HCT116 (cell line): Measurements from ENCODE around the gene ACTN4. TPM values are rescaled to one million over a fixed set of nuclear protein-coding genes. Genes with fewer than 3 reads are reported as not detected.

Experiments used
- ATAC-seq: fragments of 200-7000 bp; cut with Tn5 transposase; 2 replicates; pipeline ENCODE4 v1.9.1; 2020; ENCODE audit warnings: mild to moderate bottlenecking, moderate library complexity
- BruUV-seq: library from RNA; stranded (reverse); fragments of 400-500 nt; replicated peaks from 2 replicates; lab custom pipeline; 2021; lab: Mats Ljungman, UMichigan
- CTCF ChIA-PET: fragments of 300-600 bp; sonication (Branson Sonifier 250); formaldehyde crosslinking; loops from one replicate; lab custom pipeline; 2021; ENCODE audit warnings: antibody characterized with exemption; lab: Charles Lee
- POLR2A ChIA-PET: fragments of 300-600, 350-600 bp; sonication (Branson Sonifier 250); formaldehyde crosslinking; loops from one replicate; lab custom pipeline; 2021; ENCODE audit warnings: antibody characterized with exemption; lab: Charles Lee
- RAD21 ChIA-PET, 2 experiments: fragments of 300-600 bp; sonication (Branson Sonifier 250); formaldehyde crosslinking; loops; one replicate each; lab custom pipeline; 2023; ENCODE audit warnings: low total read pairs in 2 of 2; ENCODE audit not compliant: uncharacterized antibody in 2 of 2, unreplicated experiment in 2 of 2, low non-redundant PET in 1 of 2; lab: Charles Lee
- DNase-seq: peaks from one replicate; pipeline ENCODE4 v3.0.0-alpha.2; 2010; ENCODE audit warnings: low read depth, low spot score
- H2AFZ ChIP-seq: fragments of 200-600 bp; shearing (Covaris generic), sonication (generic); 2 replicates; pipeline ENCODE4 v1.6.1; 2017; ENCODE audit warnings: low read depth, mixed run types, mixed read lengths, antibody characterized with exemption, low read length; ENCODE audit not compliant: poor library complexity, severe bottlenecking
- H3K27ac ChIP-seq: 2 replicates; pipeline ENCODE4 v1.5.1; 2012; ENCODE audit warnings: low read depth, low read length
- H3K27me3 ChIP-seq: fragments of 200-600 bp; sonication (generic); 2 replicates; pipeline ENCODE4 v1.6.1; 2016; ENCODE audit warnings: mixed run types, low read length, mixed read lengths; ENCODE audit not compliant: insufficient read depth
- H3K36me3 ChIP-seq, 2 experiments: fragments of 200-500 bp in 1 of 2; fragments of 200-600 bp in 1 of 2; sonication (Bioruptor generic) in 1 of 2; sonication (generic) in 1 of 2; 2 replicates each; pipeline versions ENCODE4 v1.5.1 to v1.6.1; 2014 to 2016; ENCODE audit warnings: low read length in 2 of 2, inconsistent platforms in 1 of 2, mixed read lengths in 1 of 2, mixed run types in 1 of 2; ENCODE audit not compliant: insufficient read depth in 2 of 2, control insufficient read depth in 1 of 2
- H3K4me1 ChIP-seq, 2 experiments: fragments of 200-600 bp in 1 of 2; sonication (generic) in 1 of 2; 2 replicates each; pipeline versions ENCODE4 v1.5.1 to v1.6.1; 2012 to 2017; ENCODE audit warnings: low read length in 2 of 2, inconsistent platforms in 1 of 2, mild to moderate bottlenecking in 1 of 2, mixed read lengths in 1 of 2, mixed run types in 1 of 2, moderate library complexity in 1 of 2; ENCODE audit not compliant: insufficient read depth in 2 of 2, control insufficient read depth in 1 of 2
- H3K4me2 ChIP-seq: fragments of 200-600 bp; sonication (generic); 2 replicates; pipeline ENCODE4 v1.6.1; 2017; ENCODE audit warnings: mixed run types, low read length, mixed read lengths
- H3K4me3 ChIP-seq, 2 experiments: fragments of 200-600 bp in 1 of 2; sonication (generic) in 1 of 2; replicated peaks in 1 of 2; 2 replicates each; pipeline ENCODE4 v1.5.1; 2011 to 2016; ENCODE audit warnings: low read length in 2 of 2, control low read depth in 1 of 2, low read depth in 1 of 2, mild to moderate bottlenecking in 1 of 2, mixed read lengths in 1 of 2, mixed run types in 1 of 2
- H3K79me2 ChIP-seq: fragments of 200-600 bp; sonication (generic); 2 replicates; pipeline ENCODE4 v1.6.1; 2017; ENCODE audit warnings: mild to moderate bottlenecking, mixed run types, low read length, moderate library complexity, mixed read lengths; ENCODE audit not compliant: insufficient read depth
- H3K9ac ChIP-seq: fragments of 200-600 bp; sonication (generic); 2 replicates; pipeline ENCODE4 v1.6.1; 2016; ENCODE audit warnings: low read length, mixed read lengths
- H3K9me2 ChIP-seq: fragments of 200-600 bp; sonication (generic), shearing (Covaris generic); 2 replicates; pipeline ENCODE4 v1.6.1; 2017; ENCODE audit warnings: mixed run types, mild to moderate bottlenecking, moderate library complexity; ENCODE audit not compliant: insufficient read depth
- H3K9me3 ChIP-seq, 2 experiments: fragments of 200-500 bp in 1 of 2; fragments of 200-600 bp in 1 of 2; sonication (Bioruptor generic) in 1 of 2; sonication (generic) in 1 of 2; 2 replicates each; pipeline ENCODE4 v1.6.1; 2014 to 2017; ENCODE audit warnings: low read length in 2 of 2, mixed read lengths in 2 of 2, inconsistent platforms in 1 of 2, low read depth in 1 of 2, mild to moderate bottlenecking in 1 of 2, mixed run types in 1 of 2, moderate library complexity in 1 of 2; ENCODE audit not compliant: control insufficient read depth in 1 of 2, insufficient read depth in 1 of 2
- H4K20me1 ChIP-seq: fragments of 200-600 bp; sonication (generic), shearing (Covaris generic); 2 replicates; pipeline ENCODE4 v1.6.1; 2017; ENCODE audit warnings: mixed run types, mild to moderate bottlenecking, moderate library complexity; ENCODE audit not compliant: insufficient read depth
- ATF3 ChIP-seq: IDR thresholded peaks from 2 replicates; pipeline ENCODE4 v1.6.1; 2012
- CBX3 ChIP-seq: IDR thresholded peaks from 2 replicates; pipeline ENCODE4 v1.6.1; 2012; ENCODE audit warnings: low read depth
- CEBPB ChIP-seq: IDR thresholded peaks from 2 replicates; pipeline ENCODE4 v1.6.1; 2012; ENCODE audit warnings: low read depth
- ELF1 ChIP-seq: IDR thresholded peaks from 2 replicates; pipeline ENCODE4 v1.6.1; 2012; ENCODE audit warnings: low read depth, borderline replicate concordance
- EZH2 ChIP-seq: fragments of 200-600 bp; sonication (generic); IDR thresholded peaks from 2 replicates; pipeline ENCODE4 v1.6.1; 2017; ENCODE audit warnings: antibody characterized with exemption, mixed run types
- EZH2phosphoT487 ChIP-seq: fragments of 200-600 bp; IDR thresholded peaks from 2 replicates; pipeline ENCODE4 v1.6.1; 2018; ENCODE audit warnings: antibody characterized with exemption, borderline replicate concordance
- FOSL1 ChIP-seq: IDR thresholded peaks from 2 replicates; pipeline ENCODE4 v1.6.1; 2012; ENCODE audit warnings: low read depth
- JUND ChIP-seq: IDR thresholded peaks from 2 replicates; pipeline ENCODE4 v1.6.1; 2012
- MAX ChIP-seq: IDR thresholded peaks from 2 replicates; pipeline ENCODE4 v1.6.1; 2012
- POLR2A ChIP-seq: IDR thresholded peaks from 2 replicates; pipeline ENCODE4 v1.7.0; 2011; ENCODE audit warnings: borderline replicate concordance; ENCODE audit not compliant: insufficient read depth, insufficient read length; ENCODE audit errors: extremely low read depth
- POLR2AphosphoS5 ChIP-seq: IDR thresholded peaks from 2 replicates; pipeline ENCODE4 v1.6.1; 2011; ENCODE audit warnings: mild to moderate bottlenecking, low read depth, low read length, moderate library complexity
- REST ChIP-seq: IDR thresholded peaks from 2 replicates; pipeline ENCODE4 v1.6.1; 2012; ENCODE audit warnings: low read depth
- SIN3A ChIP-seq: IDR thresholded peaks from 2 replicates; pipeline ENCODE4 v1.6.1; 2012; ENCODE audit warnings: low read depth
- SP1 ChIP-seq: IDR thresholded peaks from 2 replicates; pipeline ENCODE4 v1.6.1; 2012; ENCODE audit warnings: low read depth
- SRF ChIP-seq: IDR thresholded peaks from 2 replicates; pipeline ENCODE4 v1.6.1; 2012; ENCODE audit warnings: low read depth
- TCF7L2 ChIP-seq: IDR thresholded peaks from 2 replicates; pipeline ENCODE4 v1.7.0; 2011; ENCODE audit warnings: borderline replicate concordance, inconsistent platforms; ENCODE audit not compliant: insufficient read depth, insufficient read length; ENCODE audit errors: extremely low read depth
- YY1 ChIP-seq: IDR thresholded peaks from 2 replicates; pipeline ENCODE4 v1.6.1; 2011; ENCODE audit warnings: low read length, low read depth, moderate library complexity, mild to moderate bottlenecking; ENCODE audit not compliant: insufficient replicate concordance; ENCODE audit errors: extremely low read depth
- ZNF274 ChIP-seq: fragments of 200-500 bp; sonication (Bioruptor generic); IDR thresholded peaks from 2 replicates; pipeline ENCODE4 v1.6.1; 2014; ENCODE audit warnings: mild to moderate bottlenecking, low read depth, low read length, inconsistent platforms
- intact Hi-C: fragments of 100-400 bp; cut with micrococcal nuclease; formaldehyde crosslinking; loops from 2 replicates; pipeline ENCODE4 v1.10.0; 2022
- total RNA-seq: library from RNA; stranded (reverse); gene quantifications from one replicate; pipeline ENCODE4 v1.2.1, GENCODE V29; 2021; ENCODE audit not compliant: unreplicated experiment

Gene ACTN4
- total RNA-seq, 1 experiment from 2014 or later, result 651 TPM

- Histone ChIP-seq H3K4me1 (no peaks in the 10 kb centered on the region; a peak in 1 of 4 replicates), H2AFZ (no peak overlapping the region), H3K9me2 (no peaks in the 10 kb centered on the region), H3K27ac (no peak overlapping the region), H3K27me3 (no peaks in the 10 kb centered on the region), H3K4me3 (no peak overlapping the region), H3K79me2 (peaks cover 13% of the 10 kb centered on the region; the same call in 1 of the 2 replicates), H3K9me3 (no peaks in the 10 kb centered on the region), H3K4me2 (no peak overlapping the region), H3K36me3 (peaks cover 18 to 89% of the 10 kb centered on the region in 2 experiments; a peak in 3 of 4 replicates), H3K9ac (no peak overlapping the region), H4K20me1 (no peaks in the 10 kb centered on the region)
- ChIA-PET CTCF (interaction anchor here (0.6 kb wide), 1 partner anchor 19 kb away, joined by 3 read pairs; no protein-coding TSS in a partner anchor), RAD21 (no interaction called here), POLR2A (no interaction called here)
- ATAC-seq (no peak), DNase-seq (no peak)
- no TSS peak for BruUV-seq
- intact Hi-C loops, result no loop called here
- TF ChIP-seq POLR2AphosphoS5 (peak; percentile 22; the same call in 1 of the 2 replicates), POLR2A (no peak)
Observed at GRCh38 chr19:38722947-38723605, 75.6 kb downstream of the ACTN4 start.

- ChIA-PET POLR2A (no interaction called here), CTCF (interaction anchor here (0.6 to 1.3 kb wide), 2 partner anchors 19 to 207 kb away, joined by 3 to 5 read pairs; partner anchors contain the start of genes MRPS12 and SARS2), RAD21 (no interaction called here)
- Histone ChIP-seq H3K79me2 (peaks cover 13% of the 10 kb centered on the region; the same call in 1 of the 2 replicates), H3K9me2 (no peaks in the 10 kb centered on the region), H3K27ac (no peak overlapping the region), H4K20me1 (no peaks in the 10 kb centered on the region), H3K36me3 (peaks cover 18 to 89% of the 10 kb centered on the region in 2 experiments; a peak in 3 of 4 replicates), H3K9ac (no peak overlapping the region), H3K4me1 (no peaks in the 10 kb centered on the region; a peak in 1 of 4 replicates), H3K4me3 (no peak overlapping the region), H3K27me3 (no peaks in the 10 kb centered on the region), H3K9me3 (no peaks in the 10 kb centered on the region), H3K4me2 (no peak overlapping the region), H2AFZ (no peak overlapping the region)
- no peak for ATAC-seq
- DNase-seq, result no peak
- intact Hi-C loops, result no loop called here
- no TSS peak for BruUV-seq
- TF ChIP-seq TCF7L2 (no peak), ZNF274 (no peak), EZH2phosphoT487 (no peak), MAX (no peak), POLR2AphosphoS5 (no peak), EZH2 (no peak), SRF (no peak), REST (no peak), SIN3A (no peak), YY1 (no peak), SP1 (no peak), CEBPB (no peak), ELF1 (no peak), FOSL1 (no peak), CBX3 (no peak), JUND (no peak), ATF3 (no peak), POLR2A (no peak)
Observed at GRCh38 chr19:38723606-38723965, 76.1 kb downstream of the ACTN4 start.
